Muscle layer of duodenum (tissue), 2 donors: ENCODE results near the gene GALNT9.

Source experiments
- H3K27ac ChIP-seq: one replicate; pipeline ENCODE4 v1.7.0; 2013; ENCODE audit warnings: mild to moderate bottlenecking, low read length
- H3K27me3 ChIP-seq: one replicate; pipeline ENCODE4 v1.7.0; 2013; ENCODE audit warnings: low read depth, mild to moderate bottlenecking, control low read depth, low read length
- H3K36me3 ChIP-seq, 2 donors: one replicate each; pipeline ENCODE4 v1.7.0; 2013; ENCODE audit warnings: low read length in 2 of 2, control low read depth in 1 of 2, mild to moderate bottlenecking in 1 of 2; ENCODE audit not compliant: insufficient read depth in 2 of 2, control insufficient read depth in 1 of 2
- H3K4me1 ChIP-seq, 2 donors: one replicate each; pipeline ENCODE4 v1.7.0; 2013; ENCODE audit warnings: low read length in 2 of 2, mild to moderate bottlenecking in 2 of 2, control low read depth in 1 of 2, moderate library complexity in 1 of 2; ENCODE audit not compliant: insufficient read depth in 2 of 2, control insufficient read depth in 1 of 2
- H3K4me3 ChIP-seq, 2 donors: one replicate each; pipeline ENCODE4 v1.7.0; 2013; ENCODE audit warnings: low read length in 2 of 2, low read depth in 1 of 2, mild to moderate bottlenecking in 1 of 2
- H3K9me3 ChIP-seq, 2 donors: one replicate each; pipeline ENCODE4 v1.7.0; 2013; ENCODE audit warnings: low read length in 2 of 2, control low read depth in 1 of 2, mild to moderate bottlenecking in 1 of 2; ENCODE audit not compliant: control insufficient read depth in 1 of 2
- donor health status: healthy.

GALNT9 gene

DNA sequence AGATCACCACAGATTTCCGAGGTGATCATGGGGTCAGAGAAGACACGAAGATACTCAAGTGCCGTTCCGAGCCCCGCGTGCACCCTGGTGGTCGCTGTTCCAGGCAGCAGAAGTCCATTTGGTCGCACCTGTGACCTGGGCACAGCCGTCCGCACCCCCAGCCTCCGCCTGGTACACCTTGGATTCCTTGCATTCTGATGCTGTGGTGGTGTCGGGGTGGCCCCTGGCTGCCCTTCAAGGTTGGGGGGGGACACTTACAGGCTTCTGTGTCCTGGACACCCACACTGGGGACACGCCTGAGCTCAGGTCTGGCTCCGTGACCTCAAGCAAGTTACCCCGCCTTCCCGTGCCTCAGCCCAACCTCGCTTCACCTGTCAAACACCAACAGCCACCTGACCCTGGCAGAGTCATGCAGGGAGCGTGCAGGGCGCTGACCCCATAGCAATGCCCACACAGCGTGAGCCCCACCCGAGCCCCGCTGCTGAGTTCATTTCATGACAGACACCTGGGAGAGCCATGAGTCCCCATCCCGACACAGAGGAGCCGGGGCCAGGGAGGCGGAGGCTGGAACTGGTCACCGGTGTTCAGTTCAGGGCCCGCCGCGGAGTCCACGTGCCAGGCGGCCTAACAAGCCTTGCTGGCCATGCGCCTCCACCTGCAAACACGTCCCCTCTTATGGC is 17.9 kb upstream of the GALNT9 start:
- Histone ChIP-seq H3K27me3 (no peaks in the 10 kb centered on the region), H3K4me1 (peaks cover 0 to 12% of the 10 kb centered on the region in 2 donors), H3K36me3 (no peaks in the 10 kb centered on the region), H3K9me3 (no peaks in the 10 kb centered on the region), H3K27ac (no peak overlapping the region), H3K4me3 (no peak overlapping the region)

DNA sequence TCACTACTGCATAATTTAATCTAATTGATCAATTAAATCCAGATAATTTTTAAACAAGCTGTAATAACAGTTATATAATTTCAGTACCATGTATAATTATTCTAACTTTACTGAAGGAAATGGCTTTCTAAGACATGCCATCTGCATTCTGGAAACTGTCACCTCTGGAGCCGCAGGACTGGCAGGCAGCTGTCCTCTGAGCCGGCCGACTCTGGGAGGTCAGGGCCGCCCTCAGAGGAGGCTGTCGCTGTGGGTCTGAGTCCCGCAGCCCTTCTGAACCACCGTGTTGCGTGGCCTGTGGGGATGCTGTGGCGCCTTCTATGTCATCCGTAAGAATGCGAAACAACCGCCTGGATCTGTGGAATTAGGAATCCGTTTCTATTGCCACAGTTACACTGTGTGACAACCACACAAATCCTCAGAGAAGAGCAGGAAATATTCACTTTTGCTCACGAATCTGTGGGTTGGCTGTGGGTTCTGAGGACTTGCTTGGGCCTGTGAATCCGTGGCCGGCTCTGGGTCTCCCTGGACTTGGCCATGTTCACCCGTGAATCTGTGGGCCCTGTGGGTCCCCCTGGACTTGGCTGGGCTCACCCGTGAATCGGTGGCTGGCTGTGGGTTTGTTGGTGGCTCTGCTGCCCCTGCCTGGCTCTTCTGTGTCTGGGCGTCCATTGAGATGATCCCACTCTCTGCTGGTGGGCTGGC is 17.2 kb upstream of the GALNT9 start:
- H3K9me3 ChIP-seq = no peaks in the 10 kb centered on the region
- H3K27ac ChIP-seq = no peak overlapping the region
- no peak overlapping the region for H3K4me3 ChIP-seq
- H3K27me3 ChIP-seq = no peaks in the 10 kb centered on the region
- H3K4me1 ChIP-seq = peaks cover 0 to 12% of the 10 kb centered on the region in 2 donors
- H3K36me3 ChIP-seq = no peaks in the 10 kb centered on the region

DNA sequence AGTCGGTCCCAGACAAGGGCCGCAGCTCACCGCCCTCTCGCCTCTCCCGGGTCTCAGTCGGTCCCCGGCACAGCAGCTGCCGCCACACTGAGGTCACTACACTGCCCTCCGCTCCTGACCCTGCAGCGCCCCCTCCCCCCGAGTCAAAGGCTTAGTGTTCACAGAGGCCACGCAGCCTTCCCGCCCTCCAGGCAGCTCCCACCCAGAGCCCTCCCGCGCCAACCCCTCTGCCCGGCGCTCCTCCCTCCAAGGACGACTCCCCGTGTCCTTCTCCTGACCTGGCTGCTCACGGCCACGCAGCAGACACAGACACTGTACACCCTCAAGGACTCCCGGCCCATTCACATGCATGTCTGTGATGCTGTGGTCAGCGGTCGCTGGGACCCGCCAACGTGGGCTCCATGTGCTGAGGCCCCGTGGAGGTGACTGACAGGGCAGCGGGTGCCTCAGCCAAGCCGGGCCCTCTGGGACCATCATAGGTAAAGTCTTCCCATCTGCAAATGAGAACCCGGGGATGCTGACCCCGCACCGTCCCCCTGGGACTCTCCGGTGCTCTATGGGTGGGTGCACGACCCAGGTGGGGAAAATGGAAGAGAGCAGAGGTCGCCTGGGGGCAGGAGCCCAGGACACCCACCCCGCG is 16.3 kb upstream of the GALNT9 start:
- Histone ChIP-seq H3K4me1 (peaks cover 0 to 12% of the 10 kb centered on the region in 2 donors), H3K27me3 (no peaks in the 10 kb centered on the region), H3K36me3 (no peaks in the 10 kb centered on the region), H3K27ac (no peak overlapping the region), H3K4me3 (no peak overlapping the region), H3K9me3 (no peaks in the 10 kb centered on the region)

DNA sequence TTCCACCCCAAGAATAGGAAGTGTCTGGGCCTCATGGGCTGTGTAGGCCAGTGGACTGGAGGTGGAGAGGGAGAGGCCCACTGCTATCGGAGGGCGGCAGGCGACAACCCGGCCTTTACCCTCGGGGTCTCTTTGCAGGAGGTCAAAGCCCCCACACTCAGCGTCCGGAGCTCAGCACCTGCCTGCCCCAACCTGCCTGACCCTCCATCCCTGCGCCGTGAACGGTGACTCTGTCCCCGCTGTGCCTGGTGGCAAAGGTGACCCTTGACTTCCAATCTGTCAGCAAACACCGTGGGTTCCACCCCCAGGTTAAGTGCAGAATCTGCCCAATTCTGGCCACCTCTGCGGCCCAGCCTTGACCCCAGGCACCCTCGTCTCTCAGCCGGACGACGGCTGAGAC is 15.7 kb upstream of the GALNT9 start:
- H3K9me3 ChIP-seq = no peaks in the 10 kb centered on the region
- no peaks in the 10 kb centered on the region for H3K36me3 ChIP-seq
- H3K27ac ChIP-seq = no peak overlapping the region
- H3K27me3 ChIP-seq = no peaks in the 10 kb centered on the region
- H3K4me3 ChIP-seq = no peak overlapping the region
- H3K4me1 ChIP-seq = peaks cover 0 to 12% of the 10 kb centered on the region in 2 donors

GRCh38 chr12:132344601-132345000 is 15.2 kb upstream of the GALNT9 start:
- Histone ChIP-seq H3K4me1 (peaks cover 0 to 12% of the 10 kb centered on the region in 2 donors), H3K36me3 (no peaks in the 10 kb centered on the region), H3K9me3 (no peaks in the 10 kb centered on the region), H3K27me3 (no peaks in the 10 kb centered on the region), H3K27ac (no peak overlapping the region), H3K4me3 (no peak overlapping the region)

- Histone ChIP-seq H3K4me3 (no peak overlapping the region), H3K9me3 (no peaks in the 10 kb centered on the region), H3K36me3 (no peaks in the 10 kb centered on the region), H3K4me1 (peaks cover 0 to 12% of the 10 kb centered on the region in 2 donors), H3K27ac (no peak overlapping the region), H3K27me3 (no peaks in the 10 kb centered on the region)
These were observed 14.8 kb upstream of the GALNT9 start for GRCh38 chr12:132344181-132344580.

GRCh38 chr12:132343294-132344004 is 14.1 kb upstream of the GALNT9 start:
- H3K27ac ChIP-seq = no peak overlapping the region
- no peaks in the 10 kb centered on the region for H3K9me3 ChIP-seq
- no peaks in the 10 kb centered on the region for H3K27me3 ChIP-seq
- no peaks in the 10 kb centered on the region for H3K36me3 ChIP-seq
- H3K4me3 ChIP-seq = no peak overlapping the region
- peaks cover 0 to 12% of the 10 kb centered on the region in 2 donors for H3K4me1 ChIP-seq

GRCh38 chr12:132342251-132343227 is 13.2 kb upstream of the GALNT9 start:
- H3K27me3 ChIP-seq = no peaks in the 10 kb centered on the region
- H3K4me1 ChIP-seq = peaks cover 0 to 12% of the 10 kb centered on the region in 2 donors
- no peaks in the 10 kb centered on the region for H3K36me3 ChIP-seq
- H3K27ac ChIP-seq = no peak overlapping the region
- no peaks in the 10 kb centered on the region for H3K9me3 ChIP-seq
- no peak overlapping the region for H3K4me3 ChIP-seq

- Histone ChIP-seq H3K36me3 (no peaks in the 10 kb centered on the region), H3K4me3 (no peak overlapping the region), H3K27me3 (no peaks in the 10 kb centered on the region), H3K9me3 (peaks cover 0 to 4% of the 10 kb centered on the region in 2 donors), H3K4me1 (peaks cover 0 to 12% of the 10 kb centered on the region in 2 donors), H3K27ac (no peak overlapping the region)
These were observed 12.1 kb upstream of the GALNT9 start for GRCh38 chr12:132341318-132342050.
